Measurements from ENCODE around the gene PRKN. TPM values are rescaled to one million over a fixed set of nuclear protein-coding genes. Genes with fewer than 3 reads are reported as not detected.

Gene PRKN
- total and polyA plus RNA-seq, 2 experiments from 2014 or later: 0.10 to 0.84 TPM

DNA sequence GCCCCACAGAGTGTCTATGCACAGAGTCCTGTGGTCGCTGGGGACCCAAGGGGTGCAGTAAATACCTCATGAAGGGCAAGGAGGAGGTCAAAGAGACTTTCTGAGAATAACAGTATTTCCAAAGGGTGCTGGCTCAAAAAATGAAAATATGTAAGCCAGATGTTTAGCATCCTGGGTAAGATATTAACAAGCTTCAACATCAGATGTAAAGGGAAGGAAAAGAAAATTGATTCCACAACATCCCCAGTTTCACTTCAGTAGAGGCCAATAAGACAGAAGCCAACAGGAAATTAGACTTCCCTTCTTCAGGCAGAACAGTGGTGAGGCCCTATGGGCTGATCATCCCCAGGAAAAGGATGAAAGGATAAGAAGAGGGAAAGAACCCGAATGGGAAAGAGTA is 434.7 kb downstream of the PRKN start:
- Mint-ChIP-seq H3K27me3 (ENCODE audit: insufficient read depth, low read depth, poor library complexity) (no peaks in the 10 kb centered on the region), H3K27ac (no peak overlapping the region), H3K9me3 (no peaks in the 10 kb centered on the region), H3K36me3 (ENCODE audit: low read depth) (no peaks in the 10 kb centered on the region), H3K4me3 (no peak overlapping the region), H3K4me1 (no peaks in the 10 kb centered on the region)
- H2AFZ ChIP-seq: no peak overlapping the region
- ATAC-seq (no peak), DNase-seq (ENCODE audit: low spot score) (no peak)
- H3K36me3 ChIP-seq (ENCODE audit: insufficient read depth): no peaks in the 10 kb centered on the region
- H3K9me2 ChIP-seq (ENCODE audit: insufficient read depth): peaks cover 3% of the 10 kb centered on the region; the same call in 1 of the 2 replicates
- no peak overlapping the region for H3K4me3 ChIP-seq
- H3K27me3 ChIP-seq (ENCODE audit: insufficient read depth): no peaks in the 10 kb centered on the region
- no peak overlapping the region for H3K4me2 ChIP-seq
- no peaks in the 10 kb centered on the region for H4K20me1 ChIP-seq (replicated peaks; ENCODE audit: insufficient read depth)
- no peaks in the 10 kb centered on the region for H3K79me2 ChIP-seq (replicated peaks; ENCODE audit: insufficient read depth)
- H3K27ac ChIP-seq (ENCODE audit: low read depth): no peak overlapping the region
- no peaks in the 10 kb centered on the region for H3F3A ChIP-seq (replicated peaks; ENCODE audit: low read depth)
- no peaks in the 10 kb centered on the region for H3K4me1 ChIP-seq (ENCODE audit: insufficient read depth)
- TF ChIP-seq ZNF331 (CRISPR knock-in tag; IDR thresholded peaks at IDR 0.05; ENCODE audit: low read depth) (no peak), EZH2phosphoT487 (IDR thresholded peaks at IDR 0.05; ENCODE audit: unreplicated experiment) (no peak), STAT1 (IDR thresholded peaks at IDR 0.05; ENCODE audit: unreplicated experiment) (no peak), CREB1 (CRISPR knock-in tag; IDR thresholded peaks at IDR 0.05; ENCODE audit: low read depth) (no peak), NANOG (IDR thresholded peaks at IDR 0.05; ENCODE audit: borderline replicate concordance) (no peak), POLR2AphosphoS5 (IDR thresholded peaks at IDR 0.05; ENCODE audit: low read depth) (no peak), JUNB (IDR thresholded peaks at IDR 0.05; ENCODE audit: unreplicated experiment) (no peak), ZNF462 (CRISPR knock-in tag; IDR thresholded peaks at IDR 0.05) (no peak), CTCF (conservative IDR thresholded peaks at IDR 0.05; ENCODE audit: low read depth in 2 of 2) (no peak), ETS1 (IDR thresholded peaks at IDR 0.05) (no peak), EZH2 (IDR thresholded peaks at IDR 0.05; ENCODE audit: low read depth, unreplicated experiment) (no peak)
- TF ChIP-seq, protein P1, sequence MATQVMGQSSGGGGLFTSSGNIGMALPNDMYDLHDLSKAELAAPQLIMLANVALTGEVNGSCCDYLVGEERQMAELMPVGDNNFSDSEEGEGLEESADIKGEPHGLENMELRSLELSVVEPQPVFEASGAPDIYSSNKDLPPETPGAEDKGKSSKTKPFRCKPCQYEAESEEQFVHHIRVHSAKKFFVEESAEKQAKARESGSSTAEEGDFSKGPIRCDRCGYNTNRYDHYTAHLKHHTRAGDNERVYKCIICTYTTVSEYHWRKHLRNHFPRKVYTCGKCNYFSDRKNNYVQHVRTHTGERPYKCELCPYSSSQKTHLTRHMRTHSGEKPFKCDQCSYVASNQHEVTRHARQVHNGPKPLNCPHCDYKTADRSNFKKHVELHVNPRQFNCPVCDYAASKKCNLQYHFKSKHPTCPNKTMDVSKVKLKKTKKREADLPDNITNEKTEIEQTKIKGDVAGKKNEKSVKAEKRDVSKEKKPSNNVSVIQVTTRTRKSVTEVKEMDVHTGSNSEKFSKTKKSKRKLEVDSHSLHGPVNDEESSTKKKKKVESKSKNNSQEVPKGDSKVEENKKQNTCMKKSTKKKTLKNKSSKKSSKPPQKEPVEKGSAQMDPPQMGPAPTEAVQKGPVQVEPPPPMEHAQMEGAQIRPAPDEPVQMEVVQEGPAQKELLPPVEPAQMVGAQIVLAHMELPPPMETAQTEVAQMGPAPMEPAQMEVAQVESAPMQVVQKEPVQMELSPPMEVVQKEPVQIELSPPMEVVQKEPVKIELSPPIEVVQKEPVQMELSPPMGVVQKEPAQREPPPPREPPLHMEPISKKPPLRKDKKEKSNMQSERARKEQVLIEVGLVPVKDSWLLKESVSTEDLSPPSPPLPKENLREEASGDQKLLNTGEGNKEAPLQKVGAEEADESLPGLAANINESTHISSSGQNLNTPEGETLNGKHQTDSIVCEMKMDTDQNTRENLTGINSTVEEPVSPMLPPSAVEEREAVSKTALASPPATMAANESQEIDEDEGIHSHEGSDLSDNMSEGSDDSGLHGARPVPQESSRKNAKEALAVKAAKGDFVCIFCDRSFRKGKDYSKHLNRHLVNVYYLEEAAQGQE (IDR thresholded peaks at IDR 0.05; ENCODE audit: unreplicated experiment): no peak

Data from GM23338 (cell line).